ENCODE measurements around the gene HAPLN1.

DNA sequence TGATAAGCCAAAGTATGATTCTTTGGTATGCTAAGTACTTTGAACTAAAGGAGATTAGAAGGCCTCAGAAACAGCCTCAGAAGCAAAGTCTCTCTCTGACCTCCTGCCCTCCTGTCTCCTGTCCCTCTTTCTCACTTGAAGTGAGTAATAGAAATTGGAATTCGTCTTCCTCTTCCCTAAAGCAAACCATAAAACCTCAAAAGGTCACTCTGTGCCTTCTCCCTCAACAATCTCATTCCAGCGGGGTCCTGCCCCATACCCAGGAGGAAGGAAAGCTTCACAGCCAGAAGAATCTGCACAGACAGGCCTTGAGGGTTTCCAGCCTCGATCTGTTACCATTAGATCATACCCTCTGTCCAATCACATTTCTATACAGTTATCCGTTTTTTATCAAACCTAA is 87.8 kb downstream of the HAPLN1 start:
- TF ChIP-seq, protein P1, sequence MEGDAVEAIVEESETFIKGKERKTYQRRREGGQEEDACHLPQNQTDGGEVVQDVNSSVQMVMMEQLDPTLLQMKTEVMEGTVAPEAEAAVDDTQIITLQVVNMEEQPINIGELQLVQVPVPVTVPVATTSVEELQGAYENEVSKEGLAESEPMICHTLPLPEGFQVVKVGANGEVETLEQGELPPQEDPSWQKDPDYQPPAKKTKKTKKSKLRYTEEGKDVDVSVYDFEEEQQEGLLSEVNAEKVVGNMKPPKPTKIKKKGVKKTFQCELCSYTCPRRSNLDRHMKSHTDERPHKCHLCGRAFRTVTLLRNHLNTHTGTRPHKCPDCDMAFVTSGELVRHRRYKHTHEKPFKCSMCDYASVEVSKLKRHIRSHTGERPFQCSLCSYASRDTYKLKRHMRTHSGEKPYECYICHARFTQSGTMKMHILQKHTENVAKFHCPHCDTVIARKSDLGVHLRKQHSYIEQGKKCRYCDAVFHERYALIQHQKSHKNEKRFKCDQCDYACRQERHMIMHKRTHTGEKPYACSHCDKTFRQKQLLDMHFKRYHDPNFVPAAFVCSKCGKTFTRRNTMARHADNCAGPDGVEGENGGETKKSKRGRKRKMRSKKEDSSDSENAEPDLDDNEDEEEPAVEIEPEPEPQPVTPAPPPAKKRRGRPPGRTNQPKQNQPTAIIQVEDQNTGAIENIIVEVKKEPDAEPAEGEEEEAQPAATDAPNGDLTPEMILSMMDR (IDR thresholded peaks at IDR 0.05): no peak
- TF ChIP-seq POLR2AphosphoS5 (IDR thresholded peaks at IDR 0.05) (no peak), POLR2A (IDR thresholded peaks at IDR 0.05) (no peak)

All from prostate gland (tissue), 2 donors.